MM.1S (cell line): Measurements from ENCODE around the gene HNRNPK.

ENCODE experiments used
- CTCF ChIP-seq: fragments of 300-600 bp; sonication (generic); IDR thresholded peaks from 2 replicates; pipeline ENCODE4 v1.5.1; 2016; ENCODE audit warnings: antibody characterized with exemption, low read length, mixed read lengths
- EZH2 ChIP-seq: fragments of 300-600 bp; sonication (generic); optimal IDR thresholded peaks from 2 replicates; pipeline ENCODE3; 2017; ENCODE audit warnings: low read depth, mild to moderate bottlenecking, antibody characterized with exemption, low read length, mixed read lengths

- no peak for TF ChIP-seq CTCF
- TF ChIP-seq EZH2, result no peak
These were observed 49.1 kb downstream of the HNRNPK start for GRCh38 chr9:83930881-83931280.
